GM20431 (cell line): Measurements from ENCODE around the gene IL1R2.

ENCODE experiments used
- in situ Hi-C: fragments of 300-500 bp; cut with MseI, MboI; formaldehyde crosslinking; loops from one replicate; pipeline ENCODE4 v1.15.0; 2020; ENCODE audit warnings: low sequenced_read_pairs; ENCODE audit not compliant: unreplicated experiment

The IL1R2 gene

DNA sequence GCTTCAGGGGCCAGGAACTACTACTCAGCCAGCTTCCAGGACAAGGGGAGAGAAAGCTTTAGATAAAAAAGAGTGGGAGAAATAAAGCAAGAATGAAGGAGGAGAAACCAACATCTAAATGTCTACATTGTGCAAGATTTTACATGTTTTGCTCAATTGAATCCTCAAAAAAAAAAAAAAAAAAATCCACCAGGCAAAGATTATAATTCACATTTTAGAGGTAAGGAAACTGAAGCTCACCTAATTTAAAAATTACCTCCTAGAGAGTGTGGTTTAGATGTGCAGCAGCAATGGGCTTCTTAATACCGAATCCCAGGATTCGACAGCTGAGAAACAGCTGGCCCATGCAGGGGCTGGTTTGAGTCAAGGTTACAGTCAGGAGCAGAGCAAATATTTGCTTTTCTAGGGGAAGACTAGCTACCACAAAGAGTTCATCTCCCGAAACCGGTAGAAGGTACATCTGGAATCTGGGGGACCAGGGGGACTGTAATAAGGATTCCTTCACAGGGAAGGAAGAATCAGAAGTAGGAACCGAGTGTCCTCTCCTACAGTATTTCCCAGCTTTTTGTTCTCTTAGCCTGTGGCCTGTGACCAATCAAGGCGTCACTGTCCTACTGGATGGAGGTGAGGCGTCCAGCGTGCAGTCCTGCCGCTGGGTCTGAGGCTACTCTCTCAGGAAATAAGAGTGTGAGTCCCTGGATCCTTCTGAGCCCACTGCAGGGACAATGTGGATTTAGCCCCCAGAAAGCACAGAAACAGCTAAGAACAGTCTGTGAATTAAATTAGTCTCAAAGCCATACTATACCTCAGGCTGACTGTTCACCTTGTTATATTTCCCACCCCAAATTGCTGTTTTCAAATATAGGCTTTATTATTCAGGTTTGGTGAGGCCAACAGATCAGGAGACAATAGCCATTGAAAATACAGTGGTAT, 42.3 kb downstream of the IL1R2 start:
- in situ Hi-C loops: no loop called here

DNA sequence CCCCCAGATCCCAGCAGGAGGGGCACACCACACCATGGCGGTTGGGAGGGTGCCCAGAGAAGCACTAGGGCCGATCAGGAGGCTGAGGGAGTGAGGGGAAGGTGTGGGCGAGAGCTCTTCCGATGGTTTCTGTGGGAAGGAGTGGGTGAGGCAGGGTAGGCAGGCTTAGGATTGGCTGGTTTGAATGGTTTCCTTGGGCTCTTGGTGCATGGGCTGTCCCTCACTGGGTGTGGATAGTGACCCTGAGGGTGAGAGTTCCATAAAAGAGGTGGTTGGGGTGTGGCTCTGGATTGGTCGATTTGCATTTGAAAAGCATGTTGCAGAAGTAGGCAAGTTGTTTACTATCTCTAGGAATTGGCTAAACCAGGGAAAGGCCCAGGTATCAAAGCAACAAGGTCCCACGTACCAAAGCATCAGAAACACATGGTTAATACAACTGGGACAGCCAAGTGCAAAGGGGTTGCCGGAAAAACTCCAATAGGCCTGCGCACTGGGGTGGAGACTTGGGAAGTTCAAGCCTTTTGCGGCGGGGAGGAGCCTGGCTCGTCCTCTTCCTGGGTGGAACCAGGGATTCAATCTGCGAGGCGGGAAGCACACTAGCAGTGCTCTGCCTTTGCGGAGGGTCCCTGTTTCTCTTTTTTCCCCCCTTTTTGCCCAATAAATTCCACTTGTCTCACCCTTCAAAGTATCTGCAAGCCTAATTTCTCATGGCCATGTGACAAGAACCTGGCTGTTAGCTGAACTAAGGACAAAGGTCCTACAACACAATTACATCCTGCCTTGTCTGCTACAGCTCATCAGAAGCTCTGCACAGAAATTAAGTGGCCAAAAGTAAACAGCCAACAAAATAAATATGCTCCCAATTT, 43.2 kb downstream of the IL1R2 start:
- in situ Hi-C loops: no loop called here

DNA sequence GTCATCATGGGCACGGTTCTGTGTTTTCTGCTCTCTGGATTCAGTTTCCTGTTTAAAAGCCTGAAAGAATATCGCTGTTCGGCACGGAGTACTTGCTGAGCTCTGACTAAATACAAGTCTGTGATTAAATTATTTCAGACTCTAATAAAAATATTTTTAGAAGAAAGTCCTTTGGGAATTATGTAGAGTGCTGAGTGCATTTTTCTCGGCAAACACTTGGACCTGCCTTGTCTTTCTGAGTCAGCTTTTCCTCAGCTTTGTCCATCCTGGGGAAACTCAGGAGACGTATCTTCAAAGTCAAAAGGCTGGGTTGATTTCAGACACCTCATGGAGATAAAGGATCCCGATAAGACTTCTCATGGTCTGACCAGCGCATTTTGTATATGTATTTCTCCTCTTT, 45.9 kb downstream of the IL1R2 start:
- in situ Hi-C loops: no loop called here

DNA sequence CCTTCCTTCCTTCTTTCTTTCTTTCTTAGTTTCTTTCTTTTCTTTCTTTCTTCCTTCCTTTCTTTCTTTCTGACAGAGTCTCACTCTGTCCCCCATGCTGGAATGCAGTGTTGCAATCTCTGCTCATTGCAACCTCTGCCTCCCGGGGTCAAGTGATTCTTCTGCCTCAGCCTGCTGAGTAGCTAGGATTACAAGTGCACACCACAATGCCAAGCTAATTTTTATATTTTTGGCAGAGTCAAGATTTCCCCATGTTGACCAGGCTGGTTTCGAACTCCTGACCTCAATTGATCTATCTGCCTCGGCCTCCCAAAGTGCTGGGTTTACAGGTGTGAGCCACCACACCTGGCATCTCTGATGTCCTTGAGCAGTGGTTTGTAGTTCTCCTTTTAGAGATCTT, 48.5 kb downstream of the IL1R2 start:
- in situ Hi-C loops: no loop called here

DNA sequence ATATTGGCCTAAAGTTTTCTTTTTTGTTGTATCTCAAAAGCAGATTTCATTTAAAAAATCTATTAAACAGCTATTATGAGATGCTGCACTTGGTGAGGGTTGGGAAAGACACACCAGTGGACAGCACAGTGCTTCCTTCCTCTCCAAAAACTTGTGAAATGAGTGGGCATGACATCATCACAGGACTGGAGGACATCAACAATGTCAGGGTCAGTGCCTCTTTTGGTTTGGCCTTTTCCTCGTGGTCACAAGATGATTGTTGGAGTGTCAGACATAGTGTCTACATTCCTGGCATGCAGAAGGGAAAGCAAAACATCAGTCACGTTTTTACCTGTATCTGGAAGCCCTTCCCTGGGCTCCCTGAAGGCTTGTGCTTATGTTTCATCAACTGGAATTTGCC, 49.6 kb downstream of the IL1R2 start:
- in situ Hi-C loops: no loop called here

DNA sequence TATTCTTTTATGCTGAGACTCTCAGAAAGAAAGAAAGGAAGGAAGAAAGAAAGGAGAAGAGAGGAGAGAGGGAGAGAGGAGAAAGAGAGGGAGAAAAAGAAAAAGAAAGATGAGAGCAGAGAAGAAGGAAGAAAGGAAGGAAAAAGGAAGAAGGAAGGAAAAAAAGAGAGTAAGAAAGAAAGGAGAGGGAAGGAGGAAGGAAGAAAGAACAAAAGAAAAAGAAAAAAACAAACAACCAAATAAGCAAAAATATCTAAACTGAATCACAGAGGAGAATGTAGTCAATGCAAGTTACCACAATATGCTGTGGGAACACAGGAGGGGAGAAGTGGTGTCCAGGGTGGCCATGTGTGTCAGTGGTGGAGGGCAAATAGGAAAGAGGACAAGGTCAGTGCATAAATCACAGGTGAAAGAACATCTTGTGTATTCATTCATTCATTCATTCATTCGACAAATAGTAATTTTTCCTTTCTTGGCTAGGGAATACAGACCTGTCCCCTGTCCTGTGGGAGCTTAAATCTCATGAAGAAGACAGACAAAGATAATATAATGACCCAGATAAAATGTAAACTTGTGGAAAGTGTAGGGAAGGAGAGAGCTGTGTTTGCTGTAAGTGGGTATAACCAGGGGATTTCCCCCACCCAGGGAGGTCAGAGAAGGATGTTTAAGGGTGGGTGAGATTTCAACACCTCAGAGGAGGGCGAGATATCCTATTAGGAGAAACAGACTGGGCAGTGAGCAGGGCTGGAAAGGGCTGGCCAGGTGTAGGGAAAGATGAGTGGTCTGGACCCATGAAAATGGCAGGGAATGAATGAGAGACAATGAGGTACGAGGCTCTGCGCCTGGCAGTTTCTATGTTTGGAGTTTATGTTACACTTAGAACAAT, 50.7 kb downstream of the IL1R2 start:
- in situ Hi-C loops: no loop called here

DNA sequence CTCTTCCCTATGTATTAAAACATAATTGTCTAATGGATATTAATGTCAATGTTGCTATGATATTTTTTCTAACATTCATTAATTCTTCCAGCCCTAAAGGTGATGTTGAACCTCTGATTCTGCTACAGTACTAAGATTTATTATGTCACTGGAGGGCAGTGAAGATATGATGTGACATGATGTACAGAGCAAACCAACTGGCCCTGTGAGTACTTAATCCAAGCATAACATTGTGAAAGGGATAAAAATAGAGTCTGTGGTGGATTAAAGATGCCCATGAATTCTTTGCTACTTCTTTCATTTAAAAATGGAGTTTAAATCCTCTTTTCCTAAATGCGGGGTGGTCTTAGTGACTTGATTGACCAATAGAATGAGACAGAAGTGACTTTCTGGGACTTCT, 51.8 kb downstream of the IL1R2 start:
- in situ Hi-C loops: no loop called here

DNA sequence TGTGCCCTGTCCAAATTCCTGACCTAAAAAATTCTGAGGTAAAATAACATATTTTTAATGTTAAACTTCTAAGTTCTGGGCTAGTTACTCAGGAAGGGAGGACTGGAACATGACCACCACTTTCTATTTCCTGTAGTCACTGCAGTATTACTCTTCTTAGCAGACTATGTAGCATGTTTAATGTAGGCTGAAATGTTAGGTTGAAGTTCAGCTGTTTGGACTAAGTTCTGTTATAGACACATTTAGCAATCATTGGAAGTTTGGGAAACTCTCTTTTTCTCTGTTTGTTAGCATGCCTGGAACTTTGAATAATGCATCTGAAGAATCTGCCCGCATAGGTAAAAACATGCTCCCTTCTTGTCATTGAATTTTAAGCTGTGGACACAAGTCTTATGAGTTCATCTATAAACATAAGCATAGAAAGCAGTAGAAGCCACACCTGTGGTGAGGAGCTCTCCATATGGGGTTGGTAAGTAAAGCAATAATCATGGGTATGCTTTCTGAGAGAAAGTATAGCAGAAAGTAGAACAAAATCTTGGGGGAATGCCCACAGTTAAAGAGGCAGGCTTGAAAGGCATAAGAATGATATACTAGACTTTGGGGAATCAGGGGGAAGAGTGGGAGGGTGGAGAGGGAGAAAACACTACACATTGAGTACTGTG, 52.6 kb downstream of the IL1R2 start:
- in situ Hi-C loops: no loop called here

DNA sequence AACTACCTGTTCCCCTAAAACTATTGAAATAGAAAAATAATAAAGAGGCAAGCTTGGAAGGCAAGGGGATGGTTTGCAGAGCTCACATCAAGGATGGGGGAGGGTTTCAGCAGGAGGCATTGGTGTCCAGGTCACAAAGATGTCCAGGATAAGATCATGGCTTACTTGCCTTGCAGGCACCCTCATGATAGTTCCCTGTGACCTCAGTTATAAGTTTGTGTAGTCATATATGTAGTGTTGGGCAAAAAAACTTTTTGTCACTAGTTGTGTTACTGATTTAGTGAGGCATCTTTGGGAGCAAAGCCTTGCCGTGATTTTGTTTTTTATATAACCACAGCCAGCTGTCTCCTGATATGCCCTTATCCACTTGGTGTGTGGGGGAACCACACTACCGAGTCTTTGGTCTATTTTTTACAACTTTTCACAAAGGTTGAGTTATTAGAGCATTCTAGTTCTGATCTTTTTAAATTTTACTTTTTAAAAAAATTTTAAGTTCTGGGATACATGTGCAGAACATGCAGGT, 53.3 kb downstream of the IL1R2 start:
- in situ Hi-C loops: no loop called here

DNA sequence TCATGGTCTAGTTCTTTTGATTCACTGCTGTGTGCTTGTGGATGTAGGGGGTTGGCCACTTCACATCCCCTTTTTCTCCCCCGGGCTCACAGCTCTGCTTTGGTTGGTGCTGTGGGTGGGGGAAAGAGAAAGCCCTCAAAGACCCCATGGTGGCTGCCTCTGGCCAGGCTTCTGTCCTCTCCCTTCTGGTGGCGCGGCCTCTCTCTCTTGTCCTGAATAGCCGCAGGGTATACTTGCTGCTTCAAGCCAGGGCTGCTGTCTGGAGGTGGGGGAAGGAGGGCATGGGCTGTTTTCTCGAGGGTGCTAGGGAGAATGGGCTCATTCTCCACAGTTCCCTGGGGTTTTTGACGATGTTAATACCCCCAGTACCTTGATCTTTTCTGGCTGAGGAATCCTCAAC, 53.9 kb downstream of the IL1R2 start:
- in situ Hi-C loops: no loop called here

DNA sequence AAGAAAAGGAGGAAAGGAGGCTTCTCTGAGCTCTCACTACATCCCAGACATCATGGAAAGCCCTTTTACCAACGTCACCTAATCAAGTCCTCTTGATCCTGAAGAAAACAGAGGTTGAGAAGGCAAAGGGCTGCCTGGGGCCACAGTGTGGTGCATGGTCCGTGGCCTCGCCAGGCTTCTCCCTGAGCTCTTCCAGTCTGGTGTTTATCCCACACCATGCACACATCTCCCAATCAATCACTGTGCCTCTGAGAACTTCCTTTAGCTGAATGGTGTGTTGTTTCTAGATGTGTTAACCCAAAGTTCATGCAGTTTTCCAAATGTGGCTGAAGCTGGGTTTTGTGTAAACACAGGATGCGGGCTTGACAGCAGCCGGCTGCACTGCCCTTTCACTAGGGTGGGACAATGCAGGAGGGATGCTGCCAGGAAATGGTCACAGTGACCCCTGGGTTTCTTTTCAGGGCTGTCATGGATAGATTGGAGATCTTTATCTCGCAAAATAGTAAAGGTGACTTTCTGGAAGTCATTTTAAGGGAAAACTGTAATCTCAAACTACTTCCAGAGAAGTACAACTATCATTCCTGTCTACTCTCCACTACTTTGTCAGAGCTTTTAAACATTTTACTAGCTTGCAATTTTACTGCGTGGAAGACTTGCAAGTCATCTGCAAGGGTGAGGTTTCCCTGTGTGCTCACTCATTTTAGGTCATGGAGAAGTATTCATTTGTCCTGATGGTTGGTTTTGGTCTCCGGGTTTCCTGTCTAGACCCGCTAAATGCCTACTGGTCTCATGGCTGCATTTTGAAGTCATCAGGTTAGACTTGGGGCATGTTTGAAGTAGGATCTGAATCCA, 54.6 kb downstream of the IL1R2 start:
- in situ Hi-C loops: no loop called here

DNA sequence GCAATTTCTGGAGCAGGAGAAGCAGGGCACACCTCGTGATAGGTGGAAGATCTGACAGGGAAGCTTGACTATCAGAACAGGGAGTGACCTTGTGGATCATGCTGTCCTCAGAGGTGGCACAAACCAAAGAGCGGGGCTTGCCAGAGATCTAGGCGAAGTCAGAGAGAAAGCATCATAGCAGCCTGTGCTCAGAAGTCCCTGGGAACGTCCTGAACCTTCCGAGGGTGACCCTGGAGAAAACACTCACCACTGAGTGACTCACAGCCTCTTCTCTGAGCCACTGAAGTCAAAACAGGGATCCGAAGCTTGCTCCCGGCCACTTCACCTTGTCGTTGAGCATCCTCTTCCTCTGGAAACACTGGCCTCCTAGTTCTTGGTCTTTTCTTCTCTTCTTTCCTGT, 56.7 kb downstream of the IL1R2 start:
- in situ Hi-C loops: no loop called here

DNA sequence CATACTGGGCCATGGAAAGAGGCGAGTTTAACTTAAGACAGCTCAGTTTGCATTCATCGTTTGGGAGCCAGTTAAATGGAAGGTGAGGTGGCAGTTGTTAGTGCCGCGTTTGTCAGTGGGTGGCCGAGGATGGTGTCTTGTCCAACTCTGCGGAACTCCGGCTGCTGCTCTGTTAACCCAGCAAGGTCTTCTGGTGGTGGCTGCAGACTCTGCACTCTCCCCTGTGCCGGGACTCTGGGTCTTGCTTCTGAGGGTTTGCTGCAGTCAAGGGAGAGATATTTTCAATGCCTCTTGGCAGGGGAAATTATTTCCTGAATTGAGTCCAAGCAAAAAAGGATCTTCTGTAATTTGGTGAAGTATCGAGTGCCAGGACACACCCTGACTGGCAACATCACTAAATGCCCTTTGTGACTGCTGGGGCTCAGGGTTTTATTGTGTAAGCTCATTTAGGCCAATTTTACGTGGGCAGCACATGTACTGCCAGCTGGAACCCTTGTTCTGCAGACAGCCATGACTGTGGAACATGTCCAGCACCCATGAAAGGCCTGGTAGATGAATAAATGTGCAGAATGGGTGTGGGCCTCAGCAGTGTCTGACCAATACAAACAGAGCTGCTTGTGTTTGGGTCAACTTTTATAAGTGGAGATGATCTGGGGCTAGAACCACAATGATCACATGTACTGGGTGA, 58.1 kb downstream of the IL1R2 start:
- in situ Hi-C loops: no loop called here

DNA sequence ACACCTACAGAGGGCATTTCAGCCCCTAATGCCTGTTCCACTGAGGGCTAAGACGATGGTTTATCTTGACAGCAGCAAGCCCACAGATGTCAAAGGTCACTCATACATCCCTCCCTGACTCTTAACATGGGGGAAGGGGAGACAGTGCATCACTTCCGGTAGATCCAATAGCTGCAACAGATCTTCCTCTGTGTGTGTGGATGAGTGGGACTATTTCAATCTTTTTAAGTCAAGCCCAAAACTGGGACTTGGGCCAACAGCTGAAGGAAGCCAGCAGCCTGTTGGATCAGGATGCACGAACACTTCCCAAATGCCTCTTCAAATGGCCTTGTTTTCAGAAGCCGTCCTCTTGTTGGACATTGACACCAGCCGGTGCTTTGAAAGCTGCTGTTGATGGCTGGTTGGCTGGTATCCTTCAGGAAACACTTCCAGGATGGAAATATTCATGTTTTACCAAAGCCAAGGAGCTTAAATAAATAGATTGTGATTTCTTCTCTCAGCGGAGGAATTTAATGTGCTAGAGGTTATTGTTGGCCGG, 59.2 kb downstream of the IL1R2 start:
- in situ Hi-C loops: no loop called here

DNA sequence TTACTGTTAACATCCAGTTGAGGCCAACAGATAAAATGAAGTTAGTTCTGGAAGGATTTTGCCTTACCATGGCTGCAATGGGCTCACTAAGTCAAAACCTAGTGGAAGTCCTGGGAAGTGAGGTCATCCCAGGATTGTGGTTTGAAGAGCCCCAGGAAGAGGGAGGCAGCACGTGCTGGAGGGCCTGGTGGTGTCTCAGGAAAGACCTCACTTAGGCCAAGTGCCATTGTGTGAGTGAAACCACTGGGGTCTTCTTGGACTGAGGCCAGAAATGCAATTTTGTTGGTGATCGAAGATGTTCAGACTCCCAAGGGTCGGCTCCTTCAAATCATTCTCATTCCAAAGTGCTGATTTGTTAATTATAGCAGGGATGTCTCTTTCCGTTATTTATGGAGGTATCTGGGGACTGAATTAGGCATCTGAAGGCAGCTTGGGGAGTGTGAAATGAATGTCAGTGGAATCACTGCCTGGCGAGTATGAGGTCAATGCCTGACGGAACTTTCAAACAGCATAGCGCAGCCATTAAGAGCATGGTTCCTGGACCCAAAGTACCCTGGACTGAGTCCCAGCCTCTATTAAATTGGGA, 60.0 kb downstream of the IL1R2 start:
- in situ Hi-C loops: no loop called here

DNA sequence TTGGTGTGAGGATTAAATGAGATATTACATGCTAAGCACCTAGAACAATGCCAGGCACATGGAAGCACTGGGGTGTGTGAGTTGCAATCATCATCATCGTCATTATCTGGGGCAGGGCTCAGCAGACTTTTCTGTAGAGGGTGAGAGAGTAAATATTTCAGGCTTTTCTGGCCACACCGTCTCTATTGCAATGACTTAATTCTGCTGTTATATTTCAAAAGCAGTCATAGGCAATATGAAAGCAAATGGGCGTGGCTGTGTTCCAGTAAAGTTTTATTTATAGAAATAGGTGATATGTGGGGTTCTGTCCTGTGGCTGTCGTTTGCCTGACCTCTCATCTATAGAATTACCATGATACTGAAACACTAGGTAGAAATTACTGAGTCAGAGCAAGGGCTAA, 60.6 kb downstream of the IL1R2 start:
- in situ Hi-C loops: no loop called here

DNA sequence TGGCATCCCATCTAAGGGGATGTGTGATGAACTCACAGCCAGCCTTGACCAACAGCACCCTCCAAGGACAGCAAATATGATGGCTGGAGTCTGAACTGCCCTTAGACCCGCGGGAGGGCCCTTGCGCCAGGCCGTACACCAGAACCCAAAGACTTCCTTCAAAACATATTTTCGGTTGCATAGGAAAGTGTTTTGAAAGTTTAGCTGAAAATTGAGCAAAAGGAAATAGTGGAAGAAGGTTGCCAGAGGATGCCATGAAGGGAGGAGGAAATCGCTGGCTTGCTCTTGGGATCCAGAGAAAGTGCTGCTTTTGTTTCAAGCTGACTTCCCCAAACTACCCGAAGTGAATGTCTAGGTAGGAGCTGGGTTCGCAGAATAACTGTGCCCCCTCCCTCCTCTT, 61.3 kb downstream of the IL1R2 start:
- in situ Hi-C loops: no loop called here
